Activated CD4-positive, alpha-beta T cell treated with anti-CD3 and anti-CD28 coated beads, Interleukin-2, Interleukin-4, amounts not matched to agents 100 ng/mL and 50 ng/mL, durations not matched to agents 16 hours and 8 hours (primary cell): Measurements from ENCODE around the gene PLEKHM2.

Experiments
- DNase-seq: peaks from one replicate; pipeline ENCODE4 v3.0.0-alpha.2; 2020; ENCODE audit warnings: low spot score

The PLEKHM2 gene

GRCh38 chr1:15701784-15702183 is 17.7 kb downstream of the PLEKHM2 start:
- no peak for DNase-seq

- DNase-seq = no peak
These were observed 18.8 kb downstream of the PLEKHM2 start for GRCh38 chr1:15702722-15703550.

- no peak for DNase-seq
These were observed 19.4 kb downstream of the PLEKHM2 start for GRCh38 chr1:15703562-15703961.

DNA sequence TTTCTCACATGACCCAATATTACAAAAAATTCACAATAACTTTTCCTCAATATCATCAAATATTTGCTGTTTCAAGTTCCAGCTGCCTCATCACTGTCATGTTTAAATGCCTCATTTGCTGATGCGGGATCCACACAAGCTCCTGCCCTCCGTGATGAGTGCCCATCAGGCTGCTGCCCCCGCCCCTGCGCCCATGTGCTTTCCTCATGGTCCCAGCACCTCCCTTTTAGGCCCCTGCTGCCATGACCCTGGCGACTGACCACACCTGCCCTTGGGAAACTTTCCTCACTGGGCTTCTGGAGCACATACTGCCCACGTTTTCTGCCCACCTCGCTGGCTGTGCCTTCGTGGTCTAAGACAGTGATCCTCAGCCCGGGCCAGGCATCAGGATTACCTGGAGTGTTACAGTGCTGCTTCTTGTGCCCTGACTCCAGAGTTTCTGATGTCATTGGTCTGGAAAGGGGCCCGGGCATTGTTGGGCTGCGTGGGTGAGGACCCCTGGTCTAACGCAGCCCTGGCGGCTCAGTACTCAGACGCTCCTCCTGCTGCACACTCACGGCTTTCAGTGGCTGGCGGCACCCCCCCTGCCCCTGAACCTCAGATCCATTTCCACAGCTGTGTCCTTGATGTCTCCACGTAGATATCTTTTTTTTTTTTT is 20.5 kb downstream of the PLEKHM2 start:
- no peak for DNase-seq

GRCh38 chr1:15705184-15705566 is 21.1 kb downstream of the PLEKHM2 start:
- no peak for DNase-seq

- no peak for DNase-seq
These were observed 22.6 kb downstream of the PLEKHM2 start for GRCh38 chr1:15706751-15707150.

- no peak for DNase-seq
These were observed 23.3 kb downstream of the PLEKHM2 start for GRCh38 chr1:15707239-15707925.

- DNase-seq = no peak
These were observed 24.5 kb downstream of the PLEKHM2 start for GRCh38 chr1:15708486-15709137.

DNA sequence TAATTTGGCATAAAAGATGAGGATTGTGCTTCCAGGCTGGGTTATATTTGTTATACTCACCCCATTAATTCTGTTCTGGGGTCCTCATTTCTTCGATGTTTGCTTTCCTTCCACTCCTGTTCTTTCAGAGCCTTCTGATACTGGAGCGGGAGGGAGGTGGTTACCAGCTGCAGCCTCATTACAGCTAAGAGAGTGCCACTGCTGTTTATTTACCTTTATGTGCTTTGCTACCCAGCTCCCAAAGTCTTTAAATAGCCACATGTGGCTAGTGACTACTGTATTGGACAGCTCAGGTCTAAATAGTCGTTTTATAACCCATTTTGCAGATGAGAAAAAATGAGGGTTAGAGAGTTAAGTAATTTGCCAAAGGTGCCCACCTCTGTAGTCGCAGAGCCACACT is 25.1 kb downstream of the PLEKHM2 start:
- DNase-seq = no peak

- DNase-seq = no peak
These were observed 28.0 kb downstream of the PLEKHM2 start for GRCh38 chr1:15712168-15712567.

- DNase-seq = no peak
These were observed 30.5 kb downstream of the PLEKHM2 start for GRCh38 chr1:15714406-15715136.

DNA sequence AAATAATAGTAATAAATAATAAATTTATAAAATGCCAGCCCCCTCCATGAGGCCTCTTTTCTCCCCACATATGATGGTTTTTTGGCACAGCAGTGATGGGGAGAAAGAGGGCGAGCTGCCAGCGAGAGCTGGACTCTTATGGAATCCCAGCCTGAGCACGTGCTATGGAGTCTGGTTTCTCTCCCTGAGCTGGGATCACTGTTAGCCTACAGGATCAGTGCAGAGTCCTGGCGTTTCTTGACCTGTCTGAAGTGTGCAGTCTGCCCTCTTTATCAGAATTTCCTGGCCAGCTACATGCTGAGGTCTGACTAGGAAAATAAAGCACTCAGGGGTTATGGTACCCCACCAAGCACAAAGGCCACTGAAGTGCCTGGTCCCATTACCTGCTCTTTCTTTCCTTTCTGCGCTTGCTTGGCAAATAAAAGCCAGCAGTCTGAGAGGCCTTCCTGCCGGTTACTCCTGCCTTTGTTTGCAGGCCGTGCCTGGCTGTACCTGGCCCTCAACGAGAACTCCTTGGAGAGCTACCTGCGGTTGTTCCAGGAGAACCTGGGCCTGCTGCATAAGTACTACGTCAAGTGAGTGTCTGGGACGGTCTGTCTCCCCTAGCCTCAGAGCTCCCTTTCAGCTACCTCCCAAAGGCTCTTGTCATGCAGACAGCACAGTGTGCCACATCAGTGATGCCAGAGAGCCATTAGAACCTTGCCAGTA is 33.5 kb downstream of the PLEKHM2 start:
- DNase-seq = no peak

GRCh38 chr1:15718199-15718601 is 34.1 kb downstream of the PLEKHM2 start:
- DNase-seq = no peak

DNA sequence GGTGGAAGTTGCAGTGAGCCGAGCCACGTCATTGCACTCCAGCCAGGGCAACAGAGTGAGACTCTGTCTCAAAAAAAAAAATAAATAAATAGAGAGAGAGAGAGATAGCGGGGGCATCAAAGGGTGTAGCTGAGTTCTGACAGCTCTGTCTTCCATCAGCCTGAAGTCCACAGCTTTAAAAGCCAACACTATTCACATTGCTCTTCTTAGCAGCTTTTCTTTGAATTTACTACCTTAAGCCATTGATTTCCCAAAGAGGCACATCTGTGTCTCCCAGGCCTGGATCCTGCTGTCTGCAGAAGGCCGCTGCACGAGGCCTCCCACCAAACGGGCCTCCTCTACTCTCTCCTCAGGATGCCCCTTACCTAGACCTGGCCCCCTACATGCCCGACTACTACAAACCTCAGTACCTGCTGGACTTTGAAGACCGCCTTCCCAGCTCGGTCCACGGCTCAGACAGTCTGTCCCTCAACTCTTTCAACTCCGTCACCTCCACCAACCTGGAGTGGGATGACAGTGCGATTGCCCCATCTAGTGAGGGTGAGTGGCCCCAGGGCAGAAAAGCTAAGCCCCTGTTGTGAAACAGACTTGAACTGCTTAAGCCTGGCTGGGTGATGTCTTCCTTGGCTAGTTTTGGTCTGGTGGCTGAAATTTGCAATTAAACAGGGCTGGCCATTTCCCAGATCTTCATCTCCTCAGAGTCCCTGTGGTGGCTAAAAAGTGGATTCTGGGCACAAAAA is 35.4 kb downstream of the PLEKHM2 start:
- DNase-seq = no peak

DNA sequence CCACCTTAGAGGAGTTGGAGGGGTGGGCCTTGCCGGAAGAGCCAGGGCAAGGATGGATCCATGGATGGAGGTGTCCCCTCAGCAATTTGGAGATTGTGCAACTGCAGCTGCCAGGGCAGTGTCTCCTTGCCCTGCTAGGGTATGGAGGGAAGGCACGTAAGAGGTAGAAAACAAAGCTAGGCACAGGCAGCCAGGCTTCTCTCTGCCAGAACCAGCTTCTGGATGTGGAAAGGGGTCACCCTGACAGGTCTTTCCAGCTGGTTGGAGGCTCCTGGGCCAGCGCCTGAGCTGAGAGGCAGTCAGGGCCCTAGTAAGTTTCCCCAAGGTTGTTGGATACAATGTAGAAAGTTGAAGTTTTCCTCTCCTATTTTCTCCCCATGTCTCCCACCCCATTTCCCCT is 36.7 kb downstream of the PLEKHM2 start:
- no peak for DNase-seq

- no peak for DNase-seq
These were observed 38.3 kb downstream of the PLEKHM2 start for GRCh38 chr1:15722411-15722810.

GRCh38 chr1:15722836-15723532 is 38.9 kb downstream of the PLEKHM2 start:
- no peak for DNase-seq

GRCh38 chr1:15723631-15724246 is 39.6 kb downstream of the PLEKHM2 start:
- no peak for DNase-seq
